Measurements from ENCODE around the gene SSMEM1. TPM values are rescaled to one million over a fixed set of nuclear protein-coding genes. Genes with fewer than 3 reads are reported as not detected.

Gene SSMEM1
- total RNA-seq, 4 donors from 2014 or later, result not detected

- no peak for DNase-seq
- Histone ChIP-seq H3K27ac (no peak overlapping the region), H3K27me3 (no peaks in the 10 kb centered on the region), H3K4me3 (replicated peaks in 1 of 3) (no peak overlapping the region), H3K4me1 (no peaks in the 10 kb centered on the region), H3K36me3 (no peaks in the 10 kb centered on the region), H3K9me3 (no peaks in the 10 kb centered on the region)
- no peak for TF ChIP-seq CTCF (IDR thresholded peaks at IDR 0.05)
- no peak for TF ChIP-seq POLR2A (IDR thresholded peaks at IDR 0.05)
- WGBS, 2 donors, result 69 to 74% methylated on average over 5 of the region's 5 CpGs
- intact Hi-C loops (cut with DNase I), result no loop called here
Measured at GRCh38 chr7:130210181-130210935, 2.7 kb downstream of the SSMEM1 start.

GRCh38 chr7:130213828-130214227 is 6.2 kb downstream of the SSMEM1 start:
- H3K9me3 ChIP-seq, result no peaks in the 10 kb centered on the region
- H3K27me3 ChIP-seq, result no peaks in the 10 kb centered on the region
- TF ChIP-seq POLR2A (IDR thresholded peaks at IDR 0.05) (no peak), CTCF (IDR thresholded peaks at IDR 0.05) (no peak)
- no peaks in the 10 kb centered on the region for H3K36me3 ChIP-seq
- intact Hi-C loops (cut with DNase I), result no loop called here
- H3K4me3 ChIP-seq (replicated peaks in 1 of 3), result no peak overlapping the region
- DNase-seq, result no peak
- H3K4me1 ChIP-seq, result no peaks in the 10 kb centered on the region
- no peak overlapping the region for H3K27ac ChIP-seq
- WGBS, 2 donors, result 89 to 92% methylated on average over 1 of the region's 1 CpG

GRCh38 chr7:130216025-130216424 is 8.4 kb downstream of the SSMEM1 start:
- intact Hi-C loops (cut with DNase I), result no loop called here
- no peak overlapping the region for H3K27ac ChIP-seq
- 91 to 95% methylated on average over 9 of the region's 9 CpGs for WGBS, 2 donors

GRCh38 chr7:130216750-130217149 is 9.1 kb downstream of the SSMEM1 start:
- no peaks in the 10 kb centered on the region for H3K4me1 ChIP-seq

More at GRCh38 chr7:130216025-130216424, 8.4 kb downstream of the SSMEM1 start:
- no peak for DNase-seq
- H3K4me1 ChIP-seq, result no peaks in the 10 kb centered on the region
- no peak overlapping the region for H3K4me3 ChIP-seq (replicated peaks in 1 of 3)
- H3K36me3 ChIP-seq, result no peaks in the 10 kb centered on the region
- no peaks in the 10 kb centered on the region for H3K9me3 ChIP-seq
- no peaks in the 10 kb centered on the region for H3K27me3 ChIP-seq
- TF ChIP-seq CTCF (IDR thresholded peaks at IDR 0.05) (no peak), POLR2A (IDR thresholded peaks at IDR 0.05) (no peak)

More at GRCh38 chr7:130216750-130217149, 9.1 kb downstream of the SSMEM1 start:
- 92 to 93% methylated on average over 1 of the region's 1 CpG for whole genome bisulfite sequencing, 2 donors
- TF ChIP-seq POLR2A (IDR thresholded peaks at IDR 0.05) (no peak), CTCF (IDR thresholded peaks at IDR 0.05) (no peak)
- no peak for DNase-seq
- Histone ChIP-seq H3K9me3 (no peaks in the 10 kb centered on the region), H3K36me3 (no peaks in the 10 kb centered on the region), H3K4me3 (replicated peaks in 1 of 3) (no peak overlapping the region), H3K27ac (no peak overlapping the region), H3K27me3 (no peaks in the 10 kb centered on the region)
- intact Hi-C loops (cut with DNase I), result no loop called here

Measured in thyroid gland (tissue), 4 donors.